GM19452 (cell line): ENCODE measurements around the gene HOMER3.

ENCODE experiments used
- ATAC-seq: cut with Tn5 transposase; IDR thresholded peaks from one replicate; pipeline ENCODE4 v1.9.1; 2021; ENCODE audit not compliant: unreplicated experiment

Gene HOMER3

GRCh38 chr19:18883526-18884304 lies 57.3 kb downstream of the HOMER3 start:
- ATAC-seq = no peak

GRCh38 chr19:18881491-18881890 lies 59.5 kb downstream of the HOMER3 start:
- no peak for ATAC-seq

- ATAC-seq = no peak
Observed at GRCh38 chr19:18879579-18880373, 61.2 kb downstream of the HOMER3 start.
